ENCODE measurements around the gene ZNF23. TPM values are rescaled to one million over a fixed set of nuclear protein-coding genes. Genes with fewer than 3 reads are reported as not detected.

Gene ZNF23
- total RNA-seq, 1 donor from 2014 or later = 0.43 TPM

DNA sequence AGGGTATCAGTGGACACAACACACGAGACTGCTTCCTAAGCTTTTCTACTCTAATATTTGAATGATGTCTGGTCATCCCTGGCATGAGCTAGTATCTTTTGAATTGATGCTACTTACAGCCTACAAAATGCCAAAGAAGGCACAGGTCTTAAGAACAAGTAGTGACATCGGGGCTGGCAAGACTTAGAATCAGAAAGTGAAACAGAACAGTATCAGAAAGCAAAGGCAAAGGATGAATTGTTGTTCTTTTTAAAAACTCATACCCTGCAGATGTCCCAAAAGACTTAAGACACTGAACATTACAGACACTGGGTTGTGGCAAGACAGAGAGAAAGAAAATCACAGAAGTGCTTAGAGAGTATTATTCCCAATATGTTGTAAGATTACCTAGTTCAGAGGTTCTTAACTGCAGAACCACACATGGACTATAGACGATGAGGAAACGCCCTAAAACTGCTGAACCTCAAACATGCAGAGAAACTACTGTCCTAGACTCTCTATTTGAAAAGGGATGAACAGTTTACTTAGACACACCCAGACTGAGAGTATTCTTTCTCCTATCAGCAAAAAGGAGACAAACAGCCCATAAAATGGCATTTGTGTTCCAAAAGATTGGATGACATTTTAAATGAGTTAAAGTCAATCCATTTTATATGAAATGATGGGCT, 14.5 kb upstream of the ZNF23 start:
- no peaks in the 10 kb centered on the region for H3K9me3 ChIP-seq
- intact Hi-C loops (cut with DNase I) = no loop called here
- no peak for DNase-seq (ENCODE audit: low spot score in 2 of 2)
- H3K36me3 ChIP-seq = peaks cover 27 to 45% of the 10 kb centered on the region in 2 donors
- no peak overlapping the region for H3K4me3 ChIP-seq
- TF ChIP-seq, protein P1, sequence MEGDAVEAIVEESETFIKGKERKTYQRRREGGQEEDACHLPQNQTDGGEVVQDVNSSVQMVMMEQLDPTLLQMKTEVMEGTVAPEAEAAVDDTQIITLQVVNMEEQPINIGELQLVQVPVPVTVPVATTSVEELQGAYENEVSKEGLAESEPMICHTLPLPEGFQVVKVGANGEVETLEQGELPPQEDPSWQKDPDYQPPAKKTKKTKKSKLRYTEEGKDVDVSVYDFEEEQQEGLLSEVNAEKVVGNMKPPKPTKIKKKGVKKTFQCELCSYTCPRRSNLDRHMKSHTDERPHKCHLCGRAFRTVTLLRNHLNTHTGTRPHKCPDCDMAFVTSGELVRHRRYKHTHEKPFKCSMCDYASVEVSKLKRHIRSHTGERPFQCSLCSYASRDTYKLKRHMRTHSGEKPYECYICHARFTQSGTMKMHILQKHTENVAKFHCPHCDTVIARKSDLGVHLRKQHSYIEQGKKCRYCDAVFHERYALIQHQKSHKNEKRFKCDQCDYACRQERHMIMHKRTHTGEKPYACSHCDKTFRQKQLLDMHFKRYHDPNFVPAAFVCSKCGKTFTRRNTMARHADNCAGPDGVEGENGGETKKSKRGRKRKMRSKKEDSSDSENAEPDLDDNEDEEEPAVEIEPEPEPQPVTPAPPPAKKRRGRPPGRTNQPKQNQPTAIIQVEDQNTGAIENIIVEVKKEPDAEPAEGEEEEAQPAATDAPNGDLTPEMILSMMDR (IDR thresholded peaks at IDR 0.05) = no peak
- no peaks in the 10 kb centered on the region for H3K4me1 ChIP-seq
- H3K27me3 ChIP-seq = no peaks in the 10 kb centered on the region
- H3K27ac ChIP-seq = no peak overlapping the region

DNA sequence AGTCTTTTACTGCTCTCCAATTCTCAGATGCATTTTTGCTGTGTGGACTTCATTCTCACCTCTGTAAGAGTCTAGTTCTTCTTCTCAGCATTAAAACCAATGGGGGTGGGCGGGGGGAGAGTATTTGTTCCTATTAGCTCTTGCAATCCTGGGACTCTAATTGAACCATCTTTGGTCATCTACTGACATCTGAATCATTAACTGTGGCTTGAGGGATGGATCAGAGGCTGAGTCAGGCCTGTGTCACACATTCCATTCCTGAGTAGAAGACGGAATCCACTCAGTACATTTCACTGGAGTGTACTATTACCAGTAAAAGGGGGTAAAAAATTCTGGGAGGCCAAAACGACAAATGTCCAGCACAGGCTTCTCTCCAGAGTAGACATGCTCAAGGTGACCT, 12.8 kb upstream of the ZNF23 start:
- H3K4me3 ChIP-seq = no peak overlapping the region
- H3K4me1 ChIP-seq = no peaks in the 10 kb centered on the region
- H3K36me3 ChIP-seq = peaks cover 27 to 45% of the 10 kb centered on the region in 2 donors
- DNase-seq (ENCODE audit: low spot score in 2 of 2) = no peak
- TF ChIP-seq, protein P1 (IDR thresholded peaks at IDR 0.05) = no peak
- H3K27me3 ChIP-seq = no peaks in the 10 kb centered on the region
- intact Hi-C loops (cut with DNase I) = no loop called here
- H3K9me3 ChIP-seq = no peaks in the 10 kb centered on the region
- no peak overlapping the region for H3K27ac ChIP-seq

DNA sequence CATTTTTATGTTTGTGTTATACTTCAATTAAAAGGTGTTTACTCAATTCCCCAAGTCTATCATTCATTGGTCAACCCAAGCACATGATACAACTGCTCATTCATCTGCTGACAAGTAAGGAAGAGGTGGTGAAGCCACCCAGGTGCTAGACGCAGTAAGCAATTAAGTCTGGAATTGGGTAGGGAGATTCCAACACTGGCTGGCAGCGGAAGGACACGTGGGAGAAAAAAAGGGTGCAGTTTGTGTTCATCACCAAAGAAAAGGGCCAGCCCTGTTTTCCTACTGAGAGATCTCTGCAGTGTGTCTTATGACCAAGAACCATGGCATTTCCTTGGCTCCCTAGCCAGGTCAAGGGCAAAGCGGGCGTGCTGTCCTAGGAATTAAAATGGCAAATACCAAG, 11.8 kb upstream of the ZNF23 start:
- H3K27ac ChIP-seq = no peak overlapping the region
- H3K27me3 ChIP-seq = no peaks in the 10 kb centered on the region
- TF ChIP-seq, protein P1 (IDR thresholded peaks at IDR 0.05) = no peak
- H3K4me3 ChIP-seq = no peak overlapping the region
- DNase-seq (ENCODE audit: low spot score in 2 of 2) = no peak
- no peaks in the 10 kb centered on the region for H3K9me3 ChIP-seq
- H3K36me3 ChIP-seq = peaks cover 27 to 45% of the 10 kb centered on the region in 2 donors
- intact Hi-C loops (cut with DNase I) = no loop called here
- H3K4me1 ChIP-seq = no peaks in the 10 kb centered on the region

DNA sequence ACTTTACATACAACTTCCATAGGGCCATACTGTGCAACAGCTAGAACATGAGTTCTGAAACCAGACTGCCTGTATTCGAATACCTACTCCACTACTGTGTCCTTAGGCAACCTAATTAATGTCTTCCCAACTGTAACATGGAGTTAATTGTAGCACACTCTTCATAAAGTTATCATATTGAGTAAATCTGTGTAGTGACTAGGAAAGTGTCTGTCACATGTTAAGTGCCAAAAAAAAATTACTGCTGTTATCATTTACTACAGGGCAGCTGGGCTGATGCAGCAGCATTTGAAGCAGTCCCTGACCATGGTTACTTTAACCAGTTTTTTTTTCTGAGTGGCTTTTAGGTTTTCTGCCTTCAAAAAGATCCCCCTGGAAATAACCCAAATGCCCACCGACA, 10.9 kb upstream of the ZNF23 start:
- Histone ChIP-seq H3K9me3 (no peaks in the 10 kb centered on the region), H3K27ac (no peak overlapping the region), H3K27me3 (no peaks in the 10 kb centered on the region), H3K36me3 (peaks cover 22 to 36% of the 10 kb centered on the region in 2 donors), H3K4me3 (no peak overlapping the region), H3K4me1 (no peaks in the 10 kb centered on the region)
- intact Hi-C loops (cut with DNase I) = no loop called here
- TF ChIP-seq, protein P1 (IDR thresholded peaks at IDR 0.05) = no peak
- no peak for DNase-seq (ENCODE audit: low spot score in 2 of 2)

DNA sequence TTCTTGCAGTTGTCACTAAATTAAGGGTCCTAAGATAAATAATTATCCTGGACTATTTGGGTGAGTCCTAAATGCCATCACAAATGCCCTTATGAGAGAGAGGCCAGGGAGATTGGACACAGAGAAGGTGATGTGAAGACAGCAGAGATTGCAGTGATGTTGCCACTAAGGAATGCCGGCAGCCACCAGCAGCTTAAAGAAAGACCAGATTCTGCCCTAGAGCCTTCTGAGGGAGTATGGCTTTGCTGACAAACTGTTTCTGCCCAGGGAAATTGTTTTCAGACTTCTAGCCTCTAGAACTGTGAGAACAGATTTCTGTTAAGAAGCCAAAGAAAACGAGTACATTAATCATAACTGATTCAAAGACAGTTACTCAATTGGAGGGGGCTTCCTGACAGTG, 10.0 kb upstream of the ZNF23 start:
- intact Hi-C loops (cut with DNase I) = no loop called here
- peaks cover 13 to 27% of the 10 kb centered on the region in 2 donors for H3K36me3 ChIP-seq
- TF ChIP-seq, protein P1 (IDR thresholded peaks at IDR 0.05) = no peak
- no peak overlapping the region for H3K27ac ChIP-seq
- no peak for DNase-seq (ENCODE audit: low spot score in 2 of 2)
- no peak overlapping the region for H3K4me3 ChIP-seq
- no peaks in the 10 kb centered on the region for H3K27me3 ChIP-seq
- no peaks in the 10 kb centered on the region for H3K9me3 ChIP-seq
- H3K4me1 ChIP-seq = no peaks in the 10 kb centered on the region
